ENCODE data around the gene ASB12. TPM values are rescaled to one million over a fixed set of nuclear protein-coding genes. Genes with fewer than 3 reads are reported as not detected.

Gene ASB12
- polyA plus RNA-seq, 6 donors from 2014 or later: 0.21 to 0.74 (median 0.39) TPM; not detected in 1

Other genes with a start within 250 kb of the ASB12 start
- gene AMER1, start 24.9 kb downstream of the ASB12 start, polyA plus RNA-seq (ENCODE audit: low read depth in 6 of 6): under 1 TPM in 4 of 6 donors, not detected in 2; 0.04 to 0.12 (median 0.08) TPM
- gene MTMR8, start 164.8 kb upstream of the ASB12 start, polyA plus RNA-seq (ENCODE audit: low read depth in 6 of 6): 1 to 10 TPM; 1.7 to 3.9 (median 2.6) TPM

All from naive B cell (primary cell).